ENCODE data around the gene EMP1. TPM values are rescaled to one million over a fixed set of nuclear protein-coding genes. Genes with fewer than 3 reads are reported as not detected.

EMP1 gene
- total RNA-seq, 1 experiment from 2014 or later, result 0.63 TPM

DNA sequence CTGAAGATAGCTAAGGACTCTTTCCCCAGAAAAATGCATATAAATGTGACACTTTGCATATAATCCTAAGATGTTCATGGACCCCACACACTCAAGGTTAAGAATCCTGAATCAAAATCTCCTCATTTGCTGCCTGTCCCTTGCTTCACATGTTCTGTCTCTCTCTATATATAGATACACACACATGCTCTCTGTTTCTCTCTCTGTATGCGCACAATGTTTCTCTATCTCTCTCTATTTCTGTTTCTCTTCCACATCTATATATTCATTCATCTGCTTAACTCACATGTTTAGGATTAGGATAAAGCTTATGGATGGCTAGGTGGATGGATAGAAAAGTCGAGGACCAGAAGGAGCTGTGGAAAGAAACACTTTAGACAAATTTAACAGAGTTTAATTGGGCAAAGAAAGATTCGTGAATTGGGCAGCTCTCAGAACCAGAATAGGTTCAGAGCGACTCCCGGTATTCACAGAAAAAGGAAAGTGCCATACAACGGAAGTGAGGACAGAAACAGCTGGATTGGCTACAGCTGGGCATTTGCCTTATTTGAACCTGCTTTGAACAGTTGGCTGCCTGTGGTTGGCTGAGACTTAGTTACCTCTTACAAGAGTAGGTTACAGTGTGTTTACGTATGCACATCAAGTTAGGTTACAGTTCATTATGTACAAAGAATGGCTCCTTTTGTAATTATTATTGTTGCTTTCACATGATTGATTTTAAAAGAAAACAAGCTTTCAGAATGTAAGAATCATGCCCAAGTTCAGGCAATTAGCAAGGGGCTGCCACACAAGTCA is 57.6 kb downstream of the EMP1 start:
- Mint-ChIP-seq H3K27me3 (ENCODE audit: low read depth) (no peaks in the 10 kb centered on the region; the same call in 1 of the 2 replicates), H3K27ac (no peak overlapping the region), H3K36me3 (ENCODE audit: insufficient read depth in 1 of 3, low read depth in 3 of 3) (no peaks in the 10 kb centered on the region), H3K4me3 (no peak overlapping the region), H3K4me1 (peaks cover 24 to 32% of the 10 kb centered on the region in 2 experiments), H3K9me3 (no peaks in the 10 kb centered on the region)
- no peak overlapping the region for H2BK120ac ChIP-seq (ENCODE audit: low read depth, low read length, poor library complexity, severe bottlenecking)
- no peak overlapping the region for H4K91ac ChIP-seq (ENCODE audit: insufficient read length, low read depth, low read length)
- no peak overlapping the region for H3K27ac ChIP-seq (ENCODE audit: insufficient read length, low read depth, low read length)
- no peak overlapping the region for H3K4me2 ChIP-seq (ENCODE audit: insufficient read depth, insufficient read length, low read length)
- H3K23ac ChIP-seq (ENCODE audit: insufficient read length, low read depth, low read length), result no peak overlapping the region
- H2BK5ac ChIP-seq (ENCODE audit: insufficient read length, low read length), result no peak overlapping the region
- no peak for TF ChIP-seq CTCF (conservative IDR thresholded peaks at IDR 0.05)
- DNase-seq, result no peak
- H2AK5ac ChIP-seq (ENCODE audit: insufficient read length, low read length), result no peak overlapping the region
- H3K4me1 ChIP-seq (ENCODE audit: insufficient read depth, low read length), result peaks cover 10% of the 10 kb centered on the region; the same call in 1 of the 2 replicates
- no peak overlapping the region for H3K9ac ChIP-seq (ENCODE audit: extremely low read depth, insufficient read length, low read length)
- no peak overlapping the region for H3T11ph ChIP-seq (ENCODE audit: low read length)
- peaks cover 4% of the 10 kb centered on the region for H3K23me2 ChIP-seq (ENCODE audit: insufficient read length, low read depth, low read length, poor library complexity, severe bottlenecking)
- no peak overlapping the region for H2BK12ac ChIP-seq (ENCODE audit: insufficient read length, low read depth, low read length)
- H2BK15ac ChIP-seq (ENCODE audit: low read depth, low read length), result no peak overlapping the region
- H2BK20ac ChIP-seq (ENCODE audit: low read depth, low read length, poor library complexity, severe bottlenecking), result no peak overlapping the region
- no peaks in the 10 kb centered on the region for H3K79me2 ChIP-seq (ENCODE audit: insufficient read depth, low read length)
- H4K20me1 ChIP-seq (ENCODE audit: control insufficient read depth, insufficient read depth, insufficient read length), result no peaks in the 10 kb centered on the region
- no peaks in the 10 kb centered on the region for H3K9me3 ChIP-seq (ENCODE audit: control insufficient read depth, low read depth, low read length)
- no peak overlapping the region for H3K4ac ChIP-seq (ENCODE audit: low read depth, low read length)
- H3K79me1 ChIP-seq (ENCODE audit: insufficient read depth, low read depth, low read length, poor library complexity, severe bottlenecking), result no peaks in the 10 kb centered on the region
- H2AFZ ChIP-seq (ENCODE audit: low read length), result no peak overlapping the region
- no peak overlapping the region for H3K56ac ChIP-seq (ENCODE audit: insufficient read length, low read depth, low read length)
- no peaks in the 10 kb centered on the region for H3K27me3 ChIP-seq (ENCODE audit: insufficient read depth, low read length)
- no peak overlapping the region for H3K18ac ChIP-seq (ENCODE audit: insufficient read length, low read depth, low read length)
- no peak overlapping the region for H4K8ac ChIP-seq (replicated peaks; ENCODE audit: insufficient read length, low read depth, low read length)
- no peak overlapping the region for H3K14ac ChIP-seq (ENCODE audit: insufficient read depth, low read length)
- H4K5ac ChIP-seq (ENCODE audit: insufficient read length, low read depth, low read length), result no peak overlapping the region
- no CpG with 5 or more reads among the region's 7 CpGs for WGBS (ENCODE audit: extremely low coverage, insufficient read length, low lambda C conversion rate)

Data from H9 (cell line).